ENCODE measurements around the gene BATF.

The BATF gene, protein sequence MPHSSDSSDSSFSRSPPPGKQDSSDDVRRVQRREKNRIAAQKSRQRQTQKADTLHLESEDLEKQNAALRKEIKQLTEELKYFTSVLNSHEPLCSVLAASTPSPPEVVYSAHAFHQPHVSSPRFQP

DNA sequence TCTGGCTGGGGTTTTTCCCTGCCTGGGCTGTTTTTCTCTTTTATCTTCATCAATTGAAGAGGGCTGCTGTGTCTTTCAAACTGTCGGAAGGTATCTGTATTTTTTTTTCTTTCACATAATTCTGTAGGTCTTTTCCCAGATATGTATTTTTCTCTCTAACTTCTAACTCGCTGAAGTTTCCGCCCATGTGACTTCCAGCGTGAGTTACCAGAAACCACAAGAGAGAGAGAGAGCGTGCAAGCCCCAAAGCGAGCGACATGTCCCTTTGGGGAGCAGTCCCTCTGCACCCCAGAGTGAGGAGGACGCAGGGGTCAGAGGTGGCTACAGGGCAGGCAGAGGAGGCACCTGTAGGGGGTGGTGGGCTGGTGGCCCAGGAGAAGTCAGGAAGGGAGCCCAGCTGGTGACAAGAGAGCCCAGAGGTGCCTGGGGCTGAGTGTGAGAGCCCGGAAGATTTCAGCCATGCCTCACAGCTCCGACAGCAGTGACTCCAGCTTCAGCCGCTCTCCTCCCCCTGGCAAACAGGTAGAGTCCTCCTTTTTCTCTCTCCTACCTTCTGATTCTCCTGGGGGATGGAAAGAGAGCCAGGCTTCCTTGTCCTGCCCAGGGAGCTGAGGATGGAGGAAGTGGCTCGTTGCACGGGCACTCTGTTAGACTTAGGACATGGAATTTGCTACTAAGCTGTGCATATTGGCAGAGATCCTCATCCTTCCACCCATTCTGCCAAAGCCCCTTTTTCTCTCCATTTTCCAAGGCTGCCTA lies at the start of gene BATF:
TSS of gene BATF (plus strand) at position 246 of the 759 bp plus-strand sequence. CDS start at position 460, 214 bp downstream.
- no peak for DNase-seq

GRCh38 chr14:75474127-75474526 lies 48.1 kb upstream of the BATF start:
- peak; percentile 14 to 31 for DNase-seq

DNA sequence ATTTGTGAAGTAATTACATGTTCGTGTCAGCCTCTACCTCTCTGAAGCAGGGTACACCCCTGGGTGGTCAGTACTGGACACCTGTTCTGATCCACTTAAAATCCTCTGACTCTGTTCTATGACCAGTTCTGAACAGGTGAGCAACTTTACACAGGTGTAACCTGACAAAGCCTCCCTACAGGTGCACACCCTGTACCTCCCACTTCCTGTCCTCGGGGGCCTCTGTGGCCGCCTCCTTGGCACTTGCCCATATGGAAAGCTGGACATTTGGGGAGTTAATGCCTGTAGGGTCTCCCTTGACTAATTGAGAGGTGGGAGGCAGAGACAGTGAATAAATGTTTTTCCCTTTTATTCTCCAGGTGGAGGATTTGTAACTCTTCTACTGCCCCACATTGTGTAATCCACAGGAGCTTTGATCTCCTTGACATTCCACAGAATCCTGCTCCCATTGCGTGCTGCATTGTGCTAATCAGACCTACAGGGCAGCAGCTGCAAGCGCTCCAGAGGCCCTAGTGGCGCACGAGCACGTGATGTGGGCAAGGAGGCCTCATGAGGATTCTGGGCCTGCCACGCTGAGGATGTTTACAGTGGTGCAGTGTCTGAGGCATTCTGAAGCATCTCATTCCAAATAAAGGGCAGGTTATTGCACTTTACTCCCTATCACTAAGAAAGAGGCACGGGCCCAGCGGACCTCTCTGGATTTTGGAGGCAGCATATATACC lies 45.8 kb upstream of the BATF start:
- DNase-seq = no peak

- DNase-seq = no peak
Measured at GRCh38 chr14:75477881-75478280, 44.4 kb upstream of the BATF start.

DNA sequence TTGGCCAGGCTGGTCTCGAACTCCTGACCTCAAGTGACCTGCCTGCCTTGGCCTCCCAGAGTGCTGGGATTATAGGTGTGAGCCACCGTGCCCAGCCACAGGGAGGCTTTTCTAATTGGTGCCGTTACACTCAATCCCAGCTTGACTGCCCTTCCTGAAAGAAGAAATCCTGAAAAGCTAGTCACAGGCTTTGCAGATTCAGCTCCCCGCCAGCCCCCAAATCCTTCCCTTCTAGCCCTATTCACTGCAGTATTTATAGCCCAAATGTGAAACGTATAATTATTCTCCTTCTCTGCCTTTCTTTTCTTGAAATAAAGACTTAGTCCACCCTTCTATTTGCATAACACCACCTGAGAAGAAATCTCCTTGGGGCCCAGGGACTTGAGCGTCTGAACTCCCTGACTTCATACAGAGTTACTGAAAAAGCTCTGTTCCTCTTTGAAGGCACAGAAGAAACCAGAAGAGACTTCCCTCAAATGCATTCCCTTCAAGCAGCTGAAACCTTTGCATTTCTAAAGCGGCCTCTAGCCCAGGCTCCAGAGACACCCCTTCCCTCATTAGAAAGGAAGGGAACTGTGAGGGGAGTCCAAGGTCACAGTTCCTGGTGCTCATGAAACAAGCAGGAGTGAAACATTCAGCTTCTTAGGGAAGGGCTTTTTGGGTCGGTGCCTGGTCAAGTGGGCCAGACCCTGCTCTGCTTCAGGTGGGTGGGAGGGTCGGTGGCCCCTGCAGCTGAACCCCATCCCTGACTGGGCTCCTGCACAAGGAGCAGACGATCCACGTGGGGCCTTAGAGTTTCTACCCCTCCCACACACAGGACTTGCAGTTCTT lies 42.3 kb upstream of the BATF start:
- DNase-seq = no peak

DNA sequence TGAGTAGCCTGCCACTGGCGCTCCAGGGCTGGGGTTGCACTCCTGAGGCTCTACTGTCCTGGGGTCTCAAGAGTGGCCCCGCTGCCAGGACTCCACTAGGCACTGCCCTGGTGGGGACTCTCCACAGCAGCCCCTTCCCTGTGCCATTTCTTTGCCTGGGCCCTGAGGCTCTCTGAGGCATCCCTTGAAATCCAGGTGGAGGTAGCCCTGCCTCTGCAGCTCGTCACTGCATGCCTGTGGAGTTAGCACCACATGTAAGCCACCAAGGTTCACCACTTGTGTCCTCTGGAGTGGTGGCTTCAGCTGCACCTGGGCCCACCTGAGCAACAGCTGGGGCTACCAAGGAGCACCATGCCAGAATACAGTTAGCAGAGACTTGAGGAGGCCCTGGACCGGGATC lies 39.9 kb upstream of the BATF start:
- DNase-seq = no peak

DNA sequence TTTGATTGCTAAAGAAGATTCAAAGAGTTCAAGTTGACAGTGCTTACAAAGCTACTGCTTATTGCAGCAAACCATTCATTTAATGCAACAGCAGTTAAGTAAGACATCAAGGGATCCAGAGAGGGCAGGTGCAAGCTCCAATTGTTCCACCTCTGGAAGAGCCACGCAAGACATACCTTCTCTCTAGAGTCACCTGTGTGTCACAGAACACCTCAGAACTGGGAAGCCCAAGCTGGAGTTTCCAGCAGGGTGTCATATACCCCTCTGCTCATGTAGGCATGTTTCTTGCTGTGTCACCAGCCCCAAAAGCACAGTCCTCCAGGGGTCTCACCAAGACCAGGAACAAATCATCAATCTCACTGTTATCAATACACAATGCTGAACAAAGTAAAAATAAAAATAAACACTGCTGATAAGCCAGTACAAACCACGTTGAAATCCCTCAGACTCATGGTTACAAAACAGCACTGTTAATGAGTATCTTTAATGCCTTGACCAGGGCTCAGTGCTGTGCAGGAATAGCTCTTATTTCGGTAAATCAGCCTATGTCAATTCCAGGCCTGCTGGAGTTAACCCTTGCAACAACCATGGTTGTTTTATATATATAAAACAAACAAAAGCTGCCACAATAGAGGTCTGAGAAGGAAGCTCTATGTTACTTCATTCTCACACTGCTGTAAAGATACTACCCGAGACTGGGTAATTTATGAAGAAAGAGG lies 37.4 kb upstream of the BATF start:
- no peak for DNase-seq

GRCh38 chr14:75486318-75486717 lies 36.0 kb upstream of the BATF start:
- DNase-seq = no peak

DNA sequence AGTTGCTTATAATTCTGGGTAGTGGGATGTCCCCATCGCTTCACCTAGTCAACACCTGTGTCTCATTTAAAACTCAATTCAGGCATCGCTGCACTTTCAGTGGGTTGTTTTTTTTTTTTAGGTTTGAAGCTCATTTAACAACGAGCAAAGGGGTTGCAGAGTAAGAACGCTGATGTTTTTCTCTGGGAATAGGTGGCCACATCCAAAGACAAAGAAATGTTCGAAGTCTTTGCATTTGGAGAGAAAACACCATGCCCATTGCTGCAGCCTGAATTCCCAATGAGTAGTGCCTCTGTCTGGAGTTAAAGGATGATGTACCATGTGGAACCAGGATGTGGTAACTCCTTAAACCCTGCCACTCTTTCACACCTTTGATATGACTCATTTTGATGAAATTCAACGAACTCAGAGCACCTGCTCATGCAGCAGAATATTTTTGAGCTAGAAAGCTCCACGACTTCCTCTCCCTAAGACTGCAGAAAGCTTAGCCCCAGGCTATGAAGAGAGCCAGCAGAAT lies 35.1 kb upstream of the BATF start:
- DNase-seq = no peak

DNA sequence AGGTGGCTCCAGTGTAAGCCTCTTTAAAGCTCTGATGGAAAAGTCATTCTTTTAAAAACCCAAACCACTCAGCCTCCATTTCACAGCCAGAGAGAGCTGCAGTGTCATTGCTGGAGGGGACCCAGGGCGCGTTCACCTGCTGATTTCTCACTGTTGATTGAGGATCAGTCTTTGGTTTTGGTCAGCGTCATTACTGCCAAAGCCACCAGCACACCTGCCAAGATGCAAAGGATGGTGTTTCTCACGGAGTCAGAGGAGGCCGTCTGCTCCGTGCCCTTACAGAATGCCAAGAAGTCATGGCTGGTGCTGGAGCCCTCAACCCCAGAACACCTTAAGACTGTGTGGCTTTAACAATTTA lies 32.8 kb upstream of the BATF start:
- no peak for DNase-seq

DNA sequence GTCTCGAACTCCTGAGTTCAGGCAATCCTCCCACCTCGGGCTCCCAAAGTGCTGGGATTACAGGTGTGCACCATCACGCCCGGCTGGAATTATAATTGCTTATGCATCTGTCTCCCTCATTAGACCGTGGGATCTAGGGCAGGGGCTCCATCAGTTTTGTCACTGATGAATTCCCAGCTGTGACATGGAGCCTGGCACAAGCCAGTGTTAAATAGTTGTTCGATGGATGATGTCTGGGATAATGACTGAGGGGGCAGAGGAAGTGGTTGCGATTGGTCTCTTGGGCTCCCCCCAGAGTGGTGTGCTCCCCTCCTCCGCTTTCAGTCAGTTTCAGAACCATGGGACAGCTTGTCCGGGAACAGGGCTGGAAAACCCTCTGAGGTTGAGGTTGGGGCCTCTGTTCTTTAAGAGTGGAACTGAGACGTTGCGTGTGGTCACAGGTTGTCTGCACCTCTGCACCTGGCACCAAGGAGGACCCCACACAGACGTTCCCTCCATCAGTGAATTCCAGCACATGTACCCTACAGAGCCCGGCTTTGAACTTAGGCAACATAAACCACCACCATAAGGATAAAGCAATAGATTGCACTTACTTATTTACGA lies 30.8 kb upstream of the BATF start:
- no peak for DNase-seq

DNA sequence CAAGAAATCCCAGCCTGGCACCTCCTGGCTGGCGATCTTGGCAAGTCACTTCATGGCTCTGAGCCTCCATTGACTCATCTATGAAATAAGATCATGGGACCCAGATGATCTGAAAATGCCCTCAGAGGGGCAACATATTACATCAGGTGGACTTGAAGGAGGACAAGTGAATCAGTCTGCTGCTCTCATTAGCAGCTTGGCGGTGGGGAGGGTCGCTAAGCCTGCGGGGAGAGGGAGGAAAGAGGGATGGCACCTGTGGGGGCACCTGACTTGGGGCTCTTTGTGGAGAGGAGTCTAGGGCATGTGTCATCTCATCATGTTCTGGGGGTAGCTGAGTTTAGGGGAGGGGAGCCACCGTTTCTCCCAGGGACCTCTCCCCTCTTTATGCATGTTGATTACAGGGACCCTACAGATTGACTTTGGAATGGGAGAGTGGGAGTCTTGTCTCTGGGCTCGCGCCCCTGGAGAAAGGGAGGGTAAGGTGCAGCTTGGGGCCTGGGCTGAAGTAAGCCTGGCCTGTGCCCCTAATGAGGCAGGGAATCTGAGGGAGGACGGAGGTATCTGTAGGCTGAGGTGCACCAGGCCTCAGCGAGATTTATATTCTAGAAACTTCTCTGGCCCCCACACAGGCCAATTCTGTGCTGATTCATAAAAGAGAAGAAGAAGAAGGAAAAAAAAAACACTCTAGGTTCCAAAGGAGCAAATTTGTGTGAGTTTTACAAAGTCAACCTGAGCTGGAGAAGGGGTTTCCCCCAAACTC lies 29.3 kb upstream of the BATF start:
- DNase-seq = no peak

DNA sequence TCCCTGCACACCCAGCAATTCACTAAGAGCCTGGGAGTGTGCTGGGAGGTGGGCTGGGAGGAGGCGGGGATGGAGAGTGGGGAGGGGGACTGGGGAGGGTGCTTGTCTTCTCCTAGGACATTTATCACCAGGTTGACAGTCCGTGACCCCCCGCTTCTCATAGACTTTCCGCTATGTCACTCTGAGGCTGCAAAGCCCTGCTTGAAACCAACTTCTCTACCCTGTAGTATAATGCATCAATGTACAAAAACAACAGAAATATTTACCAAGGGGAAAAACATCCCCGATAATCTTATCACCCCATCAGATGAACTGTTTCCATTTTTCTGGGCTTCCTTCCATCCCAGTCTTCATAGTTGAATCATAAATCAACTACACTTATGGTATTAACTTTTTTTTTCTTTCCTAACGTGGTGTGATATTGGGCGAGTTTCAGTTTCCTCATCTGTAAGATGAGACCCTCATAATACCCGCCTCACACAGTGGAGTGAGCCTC lies 28.6 kb upstream of the BATF start:
- DNase-seq = no peak

GRCh38 chr14:75494896-75495295 lies 27.4 kb upstream of the BATF start:
- DNase-seq = no peak

- DNase-seq = no peak
Measured at GRCh38 chr14:75495399-75495798, 26.9 kb upstream of the BATF start.

- DNase-seq = no peak
Measured at GRCh38 chr14:75495882-75496281, 26.4 kb upstream of the BATF start.

- DNase-seq = no peak
Measured at GRCh38 chr14:75496755-75497154, 25.5 kb upstream of the BATF start.

GRCh38 chr14:75497191-75497590 lies 25.1 kb upstream of the BATF start:
- no peak for DNase-seq

DNA sequence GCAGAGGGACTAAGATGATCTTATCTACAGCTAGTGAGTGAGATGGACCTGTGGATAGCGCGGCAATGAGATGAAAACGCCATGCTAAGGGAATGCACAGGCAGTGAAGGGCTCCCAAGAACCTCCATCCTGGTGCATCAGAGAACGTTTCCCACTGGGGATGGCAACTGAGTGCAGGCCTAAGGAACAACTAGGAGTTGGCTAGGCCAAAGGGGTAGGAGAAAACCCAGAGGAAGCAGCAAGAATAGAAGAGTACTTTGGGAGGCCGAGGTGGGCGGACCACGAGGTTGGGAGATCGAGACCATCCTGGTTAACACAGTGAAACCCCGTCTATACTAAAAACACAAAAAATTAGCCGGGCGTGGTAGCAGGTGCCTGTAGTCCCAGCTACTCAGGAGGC lies 24.6 kb upstream of the BATF start:
- no peak for DNase-seq

- no peak for DNase-seq
Measured at GRCh38 chr14:75499084-75499875, 23.0 kb upstream of the BATF start.

Data from NCI-H526 (cell line).